ENCODE data around the gene FPGS. TPM values are rescaled to one million over a fixed set of nuclear protein-coding genes. Genes with fewer than 3 reads are reported as not detected.
A peak's percentile ranks its signal among the peaks of the same experiment; 100 is the strongest.
"Not testable (repeated sequence)": the region's sequence is repeated elsewhere in the genome, so short reads cannot be mapped to it uniquely, and the experiment has no call there.

The FPGS gene
- total RNA-seq, 1 donor from 2014 or later: 65.1 TPM

DNA sequence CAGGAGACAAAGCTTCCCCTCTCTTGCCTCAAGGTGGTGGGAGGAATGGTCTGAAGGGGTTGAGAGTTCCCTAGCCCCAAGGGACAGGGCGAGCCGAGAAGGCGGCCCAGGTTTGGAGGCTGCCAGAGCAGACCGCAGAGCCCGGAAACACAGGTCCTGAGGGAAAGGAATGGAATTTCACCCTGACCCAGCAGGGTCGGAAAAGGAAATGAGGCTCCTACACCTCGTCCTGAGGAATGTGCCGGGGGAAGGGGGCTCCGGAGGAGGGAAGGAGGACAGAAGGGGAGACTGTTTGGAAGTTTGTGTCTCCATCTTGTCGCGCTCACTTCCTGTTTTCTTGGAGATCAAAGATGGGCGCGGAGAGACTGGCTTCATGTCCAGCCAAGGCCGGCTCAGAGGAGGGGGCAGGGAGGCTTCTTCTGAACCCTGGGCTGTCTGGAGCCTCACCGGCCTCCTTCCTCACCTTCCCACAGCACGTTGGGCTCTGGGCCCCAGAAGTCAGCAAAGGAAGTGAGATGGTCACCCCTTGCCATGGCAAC is 42.2 kb downstream of the FPGS start:
- no peak overlapping the region for H3K4me3 Mint-ChIP-seq (ENCODE audit: unreplicated experiment)
- H3K36me3 Mint-ChIP-seq (ENCODE audit: unreplicated experiment): peaks cover 22% of the 10 kb centered on the region
- no peaks in the 10 kb centered on the region for H3K27me3 Mint-ChIP-seq (ENCODE audit: unreplicated experiment)
- H3K27ac Mint-ChIP-seq (ENCODE audit: unreplicated experiment): peak overlapping the region; percentile 97
- TF ChIP-seq, protein P1, sequence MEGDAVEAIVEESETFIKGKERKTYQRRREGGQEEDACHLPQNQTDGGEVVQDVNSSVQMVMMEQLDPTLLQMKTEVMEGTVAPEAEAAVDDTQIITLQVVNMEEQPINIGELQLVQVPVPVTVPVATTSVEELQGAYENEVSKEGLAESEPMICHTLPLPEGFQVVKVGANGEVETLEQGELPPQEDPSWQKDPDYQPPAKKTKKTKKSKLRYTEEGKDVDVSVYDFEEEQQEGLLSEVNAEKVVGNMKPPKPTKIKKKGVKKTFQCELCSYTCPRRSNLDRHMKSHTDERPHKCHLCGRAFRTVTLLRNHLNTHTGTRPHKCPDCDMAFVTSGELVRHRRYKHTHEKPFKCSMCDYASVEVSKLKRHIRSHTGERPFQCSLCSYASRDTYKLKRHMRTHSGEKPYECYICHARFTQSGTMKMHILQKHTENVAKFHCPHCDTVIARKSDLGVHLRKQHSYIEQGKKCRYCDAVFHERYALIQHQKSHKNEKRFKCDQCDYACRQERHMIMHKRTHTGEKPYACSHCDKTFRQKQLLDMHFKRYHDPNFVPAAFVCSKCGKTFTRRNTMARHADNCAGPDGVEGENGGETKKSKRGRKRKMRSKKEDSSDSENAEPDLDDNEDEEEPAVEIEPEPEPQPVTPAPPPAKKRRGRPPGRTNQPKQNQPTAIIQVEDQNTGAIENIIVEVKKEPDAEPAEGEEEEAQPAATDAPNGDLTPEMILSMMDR (IDR thresholded peaks at IDR 0.05): no peak
- no peak for DNase-seq (ENCODE audit: extremely low spot score, unreplicated experiment)
- peaks cover 4% of the 10 kb centered on the region for H3K9me3 Mint-ChIP-seq (ENCODE audit: unreplicated experiment)
- H3K4me1 Mint-ChIP-seq (ENCODE audit: unreplicated experiment): peaks cover 40% of the 10 kb centered on the region

DNA sequence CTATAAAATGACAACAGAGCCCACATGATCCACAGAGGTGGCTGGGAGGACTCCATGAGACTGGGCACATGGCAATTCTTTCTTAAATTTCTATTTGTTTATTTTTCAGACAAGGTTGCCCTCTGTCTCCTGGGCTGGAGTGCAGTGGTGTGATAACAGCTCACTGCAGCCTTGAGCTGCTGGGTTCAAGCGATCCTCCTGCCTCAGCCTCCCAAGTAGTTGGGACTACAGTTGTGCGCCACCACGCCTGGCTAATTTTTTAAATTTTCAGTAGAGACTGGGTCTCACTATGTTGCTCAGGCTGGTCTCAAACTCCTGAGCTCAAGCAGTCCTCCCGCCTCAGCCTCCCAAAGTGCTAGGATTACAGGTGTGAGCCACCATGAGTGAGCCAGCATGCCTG is 42.9 kb downstream of the FPGS start:
- Mint-ChIP-seq H3K4me1 (ENCODE audit: unreplicated experiment) (peaks cover 40% of the 10 kb centered on the region), H3K36me3 (ENCODE audit: unreplicated experiment) (peaks cover 26% of the 10 kb centered on the region), H3K27ac (ENCODE audit: unreplicated experiment) (peak overlapping the region; percentile 97)
- not testable (repeated sequence) for H3K9me3 Mint-ChIP-seq (ENCODE audit: unreplicated experiment); H3K27me3 Mint-ChIP-seq (ENCODE audit: unreplicated experiment); DNase-seq (ENCODE audit: extremely low spot score, unreplicated experiment); H3K4me3 Mint-ChIP-seq (ENCODE audit: unreplicated experiment)

DNA sequence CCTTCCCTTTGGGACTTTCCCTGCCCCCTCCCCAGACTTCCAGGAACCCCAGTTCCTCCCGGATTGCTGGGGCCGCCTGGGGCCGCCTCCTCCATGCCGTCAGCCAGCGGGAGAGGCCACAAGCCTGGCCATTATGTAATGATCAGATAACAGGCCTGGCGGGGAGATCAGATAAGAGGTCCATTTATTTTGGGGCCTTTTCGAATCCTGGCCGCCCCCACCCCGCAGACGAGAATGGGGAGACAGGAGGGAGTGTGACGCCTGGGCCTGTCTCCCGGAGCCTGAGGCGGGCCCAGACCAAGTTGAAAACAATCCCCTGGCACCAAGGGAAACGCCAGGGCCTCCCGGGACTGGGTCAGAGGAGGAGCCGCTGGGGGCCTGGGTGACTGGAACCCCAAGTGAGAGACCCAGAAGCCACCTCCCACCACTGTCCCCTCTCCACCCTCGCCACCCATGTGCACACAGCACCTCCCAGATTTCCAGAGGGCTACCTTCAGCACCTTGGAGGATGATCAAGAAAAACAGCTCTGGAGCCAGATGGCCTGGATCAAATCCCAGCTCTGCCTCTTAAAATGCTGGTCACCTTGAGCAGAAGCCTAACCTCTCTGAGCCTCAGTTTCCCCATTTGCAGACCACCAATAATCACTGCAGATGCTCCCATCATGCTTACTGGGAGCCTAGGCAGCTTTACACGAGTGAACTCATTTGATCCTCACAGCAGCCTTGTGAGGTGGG is 43.9 kb downstream of the FPGS start:
- DNase-seq (ENCODE audit: extremely low spot score, unreplicated experiment): no peak
- H3K27me3 Mint-ChIP-seq (ENCODE audit: unreplicated experiment): no peaks in the 10 kb centered on the region
- TF ChIP-seq, protein P1 (IDR thresholded peaks at IDR 0.05): no peak
- peaks cover 4% of the 10 kb centered on the region for H3K9me3 Mint-ChIP-seq (ENCODE audit: unreplicated experiment)
- H3K36me3 Mint-ChIP-seq (ENCODE audit: unreplicated experiment): peaks cover 24% of the 10 kb centered on the region
- peak overlapping the region; percentile 69 for H3K27ac Mint-ChIP-seq (ENCODE audit: unreplicated experiment)
- H3K4me3 Mint-ChIP-seq (ENCODE audit: unreplicated experiment): no peak overlapping the region
- H3K4me1 Mint-ChIP-seq (ENCODE audit: unreplicated experiment): peaks cover 37% of the 10 kb centered on the region

DNA sequence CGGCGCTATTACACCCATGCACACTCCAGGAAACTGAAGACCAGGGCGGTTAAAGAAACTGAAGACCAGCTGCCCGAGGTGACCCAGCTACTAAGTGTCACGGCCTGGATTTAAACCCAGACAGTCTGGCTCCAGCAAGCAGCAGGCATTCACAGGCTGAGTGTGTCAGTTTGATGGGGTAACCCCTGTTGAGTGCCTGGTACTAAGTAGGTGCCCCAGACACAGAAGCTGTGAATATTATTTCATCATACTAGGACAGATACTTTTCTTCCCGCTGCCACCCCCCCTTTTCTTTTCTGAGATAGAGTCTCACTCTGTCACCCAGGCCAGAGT is 44.5 kb downstream of the FPGS start:
- TF ChIP-seq, protein P1 (IDR thresholded peaks at IDR 0.05): no peak
- H3K27me3 Mint-ChIP-seq (ENCODE audit: unreplicated experiment): no peaks in the 10 kb centered on the region
- H3K4me1 Mint-ChIP-seq (ENCODE audit: unreplicated experiment): peaks cover 40% of the 10 kb centered on the region
- no peak for DNase-seq (ENCODE audit: extremely low spot score, unreplicated experiment)
- peak overlapping the region; percentile 69 for H3K27ac Mint-ChIP-seq (ENCODE audit: unreplicated experiment)
- H3K4me3 Mint-ChIP-seq (ENCODE audit: unreplicated experiment): no peak overlapping the region
- peaks cover 4% of the 10 kb centered on the region for H3K9me3 Mint-ChIP-seq (ENCODE audit: unreplicated experiment)
- peaks cover 24% of the 10 kb centered on the region for H3K36me3 Mint-ChIP-seq (ENCODE audit: unreplicated experiment)

DNA sequence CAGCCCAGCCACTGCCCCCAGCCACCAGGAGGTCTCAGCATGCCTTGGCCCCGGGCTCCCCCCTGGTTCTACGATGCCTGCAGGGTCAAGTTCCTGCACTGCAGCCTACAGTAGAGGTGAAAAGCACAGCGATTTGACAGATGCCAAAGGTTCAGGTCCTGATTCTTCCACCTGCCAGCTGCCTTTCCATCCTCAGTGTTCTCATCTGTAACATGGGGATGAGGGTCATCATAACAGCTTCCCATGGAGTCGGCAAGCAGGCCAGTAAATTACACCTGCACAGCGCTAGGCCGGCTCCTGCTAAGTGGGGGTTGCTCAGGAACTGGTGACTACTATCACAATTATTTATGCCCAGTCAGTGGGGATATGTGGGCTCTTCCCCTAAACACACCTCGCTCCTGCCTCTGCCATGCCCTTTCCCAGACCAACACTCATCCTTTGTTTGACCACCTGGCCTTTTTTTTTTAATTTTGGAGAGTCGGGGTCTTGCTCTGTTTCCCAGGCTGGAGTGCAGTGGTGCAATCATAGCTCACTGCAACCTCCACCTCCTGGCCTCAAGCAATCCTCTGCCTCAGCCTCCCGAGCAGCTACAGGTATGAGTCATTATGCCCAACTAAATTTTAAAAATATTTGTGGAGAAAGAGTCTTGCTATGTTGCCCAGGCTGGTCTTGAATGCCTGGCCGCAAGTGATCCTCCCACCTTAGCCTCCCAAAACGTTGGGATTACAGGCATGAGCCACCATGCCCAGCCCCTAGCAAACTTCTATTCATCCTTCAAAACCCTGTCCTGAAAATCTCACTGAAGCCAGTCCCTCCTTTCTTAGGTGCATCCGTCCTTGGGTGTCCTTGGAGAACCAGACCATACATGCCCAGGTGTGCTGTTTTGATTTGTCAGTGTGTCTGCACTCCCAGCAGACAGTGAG is 45.4 kb downstream of the FPGS start:
- Mint-ChIP-seq H3K9me3 (ENCODE audit: unreplicated experiment) (peaks cover 4% of the 10 kb centered on the region), H3K4me1 (ENCODE audit: unreplicated experiment) (peaks cover 50% of the 10 kb centered on the region), H3K27me3 (ENCODE audit: unreplicated experiment) (no peaks in the 10 kb centered on the region), H3K27ac (ENCODE audit: unreplicated experiment) (peak overlapping the region; percentile 69), H3K4me3 (ENCODE audit: unreplicated experiment) (no peak overlapping the region), H3K36me3 (ENCODE audit: unreplicated experiment) (peaks cover 22% of the 10 kb centered on the region)
- no peak for DNase-seq (ENCODE audit: extremely low spot score, unreplicated experiment)
- TF ChIP-seq, protein P1 (IDR thresholded peaks at IDR 0.05): no peak
